IPS-11a (cell line): Measurements from ENCODE around the gene GRIFIN.
"Not testable (repeated sequence)": the region's sequence is repeated elsewhere in the genome, so short reads cannot be mapped to it uniquely, and the experiment has no call there.

Experiments
- H3K4me3 ChIP-seq: one replicate; pipeline ENCODE4 v1.5.1; 2013; ENCODE audit warnings: low read depth, low read length, control low read depth

The GRIFIN gene

DNA sequence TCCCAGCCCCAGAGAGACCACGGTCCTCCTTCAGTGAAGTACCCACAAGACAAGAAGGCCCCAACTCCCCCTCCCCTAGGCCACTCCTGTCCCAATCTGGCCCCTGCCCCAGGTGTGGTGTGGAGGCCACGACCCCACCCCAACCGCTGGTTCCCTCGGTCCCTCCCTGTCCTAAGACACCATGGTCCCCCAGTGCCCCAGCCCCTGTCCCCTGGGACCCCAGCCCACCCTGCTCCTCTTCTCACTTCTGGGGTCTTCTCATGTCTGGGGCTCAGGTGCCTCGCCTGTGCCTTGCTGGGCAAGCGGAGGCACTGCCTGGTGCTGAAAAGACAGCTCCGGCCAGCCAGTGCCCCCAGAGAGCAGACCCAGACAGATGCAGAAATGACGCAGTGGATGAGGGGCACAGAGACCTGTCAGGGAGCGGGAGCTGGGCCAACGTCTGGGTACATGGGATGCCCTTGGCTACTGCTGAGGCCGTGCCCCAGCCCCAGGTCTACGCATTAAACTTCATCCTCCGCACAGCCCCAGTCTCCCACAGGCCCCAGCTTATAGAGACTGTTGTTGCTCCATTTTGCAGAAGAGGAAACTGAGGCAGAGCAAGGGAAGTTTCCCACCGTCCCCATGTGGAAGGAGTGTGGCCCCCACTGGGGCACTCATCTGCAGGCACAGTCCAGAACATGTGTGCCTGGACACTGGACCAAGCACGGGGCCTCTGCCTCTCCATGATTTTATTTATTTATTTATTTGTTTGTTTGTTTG is 14.8 kb downstream of the GRIFIN start:
- H3K4me3 ChIP-seq: no peak overlapping the region

DNA sequence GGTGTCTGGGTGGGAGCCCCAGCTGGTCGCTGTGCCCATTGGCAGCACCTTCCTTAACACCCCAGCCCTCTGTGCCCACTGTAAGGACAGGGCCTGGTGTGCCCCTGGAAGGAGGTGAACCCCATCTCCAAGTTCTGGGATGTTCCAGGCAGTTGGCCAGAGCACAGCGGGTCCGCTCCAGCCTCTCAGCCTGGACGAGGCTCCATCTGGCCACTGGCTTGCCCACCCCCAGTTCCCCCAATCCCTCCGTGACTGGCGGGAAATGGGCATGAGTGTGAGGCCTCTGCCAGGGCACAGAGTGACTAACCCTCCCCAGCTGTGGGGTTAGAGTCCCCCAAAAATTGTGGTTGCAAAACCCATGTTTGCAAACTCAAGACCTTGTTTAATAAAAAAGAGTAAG is 15.6 kb downstream of the GRIFIN start:
- H3K4me3 ChIP-seq: no peak overlapping the region

GRCh38 chr7:2460188-2460587 is 16.0 kb downstream of the GRIFIN start:
- H3K4me3 ChIP-seq: no peak overlapping the region

GRCh38 chr7:2459674-2460073 is 16.5 kb downstream of the GRIFIN start:
- H3K4me3 ChIP-seq: no peak overlapping the region

- not testable (repeated sequence) for H3K4me3 ChIP-seq
These were observed 22.3 kb downstream of the GRIFIN start for GRCh38 chr7:2453849-2454248.

DNA sequence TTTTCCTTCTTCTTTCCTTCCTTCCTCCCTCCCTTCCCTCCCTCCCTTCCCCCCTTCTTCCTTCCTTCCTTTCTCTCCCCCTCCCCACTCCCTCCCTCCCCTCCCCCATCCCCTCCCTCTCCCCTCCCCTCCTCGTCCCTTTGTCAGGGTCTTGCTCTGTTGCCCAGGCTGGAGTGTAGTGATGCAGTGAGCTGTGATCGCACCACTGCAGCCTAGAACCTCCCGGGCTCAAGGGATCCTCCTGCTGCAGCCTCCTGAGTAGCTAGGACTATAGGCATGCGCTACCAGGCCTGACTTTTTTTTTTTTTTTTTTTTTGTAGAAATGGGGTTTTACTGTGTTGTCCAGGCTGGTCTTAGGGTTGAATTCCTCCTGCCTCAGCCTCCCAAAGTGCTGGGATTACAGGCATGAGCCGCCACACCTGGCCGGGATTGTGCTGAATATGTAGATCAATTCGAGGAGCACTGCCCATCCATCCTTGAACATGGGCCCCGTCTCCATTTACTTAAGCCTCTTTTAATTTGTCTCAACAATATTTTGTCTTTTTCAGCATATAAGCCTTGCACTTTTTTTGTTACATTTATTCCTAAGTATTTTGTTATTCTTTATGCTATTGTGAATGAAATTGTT is 23.4 kb downstream of the GRIFIN start:
- no peak overlapping the region for H3K4me3 ChIP-seq

GRCh38 chr7:2452074-2452507 is 24.1 kb downstream of the GRIFIN start:
- no peak overlapping the region for H3K4me3 ChIP-seq

DNA sequence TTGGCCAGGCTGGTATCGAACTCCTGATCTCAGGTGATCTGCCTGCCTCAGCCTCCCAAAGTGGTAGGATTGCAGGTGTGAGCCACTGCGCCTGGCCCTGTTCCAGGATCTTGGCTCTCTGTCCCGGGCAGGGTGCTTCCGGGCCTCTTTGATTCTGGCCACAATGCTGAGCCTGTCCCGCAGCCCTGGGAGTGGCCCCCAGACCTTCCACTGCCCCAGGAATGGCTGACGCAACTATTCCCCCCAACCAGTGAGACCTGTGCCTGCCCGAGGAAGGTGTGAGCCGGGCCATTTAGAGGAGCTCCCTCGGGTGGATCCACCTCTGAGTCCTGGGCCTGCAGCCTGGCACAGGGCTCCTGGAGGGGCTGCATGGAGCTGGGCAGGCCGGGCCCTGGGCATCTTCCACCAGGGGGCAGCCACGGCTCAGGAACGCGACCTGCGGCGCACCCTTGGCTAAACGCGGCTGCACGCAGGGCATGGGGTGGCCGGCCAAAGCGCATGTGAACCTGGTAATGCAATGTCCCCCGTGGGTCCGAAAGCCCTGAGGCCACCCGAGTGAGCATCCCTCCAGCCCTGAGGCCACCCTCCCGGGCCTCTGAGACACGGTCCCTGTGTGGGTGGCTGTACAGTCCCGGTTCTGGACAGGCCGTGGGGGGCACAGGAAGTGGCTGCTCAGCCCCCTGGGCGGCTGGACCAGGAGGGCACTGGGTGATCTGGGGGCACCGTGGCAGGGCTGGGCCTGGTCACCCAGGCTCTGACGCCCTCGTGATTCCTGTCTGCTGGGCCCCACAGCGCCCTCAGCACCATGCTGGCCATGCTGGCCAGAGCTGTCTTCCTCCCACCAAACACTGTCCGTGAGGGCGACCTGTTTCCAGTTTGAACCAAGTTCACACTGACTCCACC is 24.8 kb downstream of the GRIFIN start:
- H3K4me3 ChIP-seq: no peak overlapping the region

DNA sequence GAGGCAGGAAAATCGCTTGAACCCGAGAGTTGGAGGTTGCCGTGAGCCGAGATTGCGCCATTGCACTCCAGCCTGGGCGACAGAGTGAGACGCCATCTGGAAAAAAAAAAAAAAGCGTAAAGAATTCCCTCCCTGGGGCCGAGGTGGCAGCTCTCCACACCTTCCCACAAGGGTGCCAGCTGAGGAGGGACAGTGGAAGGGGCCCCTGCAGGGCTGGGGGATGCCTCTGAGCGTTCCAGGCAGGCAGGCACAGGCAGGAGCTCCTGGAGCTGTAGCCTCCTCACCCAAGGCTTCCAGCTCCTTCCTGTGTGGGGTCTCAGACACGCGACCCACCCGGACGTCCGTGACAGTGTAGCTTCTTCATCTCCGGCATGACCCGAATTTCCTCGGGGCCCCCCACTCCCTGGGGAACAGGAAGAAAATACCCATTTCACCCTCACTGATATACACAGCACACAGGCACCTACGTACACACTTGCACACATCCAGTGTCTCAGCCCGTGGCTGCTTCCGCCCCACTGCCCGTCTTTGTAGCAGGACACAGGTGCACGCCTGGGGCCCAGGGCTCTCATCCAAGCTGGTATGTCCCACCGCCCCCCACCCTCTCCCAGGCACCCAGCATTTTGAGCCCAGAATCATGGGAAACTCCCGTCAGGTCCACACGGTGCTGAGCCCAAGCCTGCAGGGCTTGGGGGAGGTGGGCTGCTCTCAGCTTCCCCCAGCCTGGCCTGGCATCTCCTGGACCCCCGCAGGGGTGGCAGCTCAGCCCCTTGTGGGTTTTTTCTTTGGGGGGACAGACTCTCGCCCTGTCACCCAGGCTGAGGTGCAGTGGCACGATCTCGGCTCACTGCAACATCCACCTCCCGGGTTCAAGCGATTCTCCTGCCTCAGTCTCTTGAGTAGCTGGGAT is 25.7 kb downstream of the GRIFIN start:
- no peak overlapping the region for H3K4me3 ChIP-seq

- no peak overlapping the region for H3K4me3 ChIP-seq
These were observed 29.5 kb downstream of the GRIFIN start for GRCh38 chr7:2446676-2447075.

- no peak overlapping the region for H3K4me3 ChIP-seq
These were observed 30.2 kb downstream of the GRIFIN start for GRCh38 chr7:2445898-2446555.

DNA sequence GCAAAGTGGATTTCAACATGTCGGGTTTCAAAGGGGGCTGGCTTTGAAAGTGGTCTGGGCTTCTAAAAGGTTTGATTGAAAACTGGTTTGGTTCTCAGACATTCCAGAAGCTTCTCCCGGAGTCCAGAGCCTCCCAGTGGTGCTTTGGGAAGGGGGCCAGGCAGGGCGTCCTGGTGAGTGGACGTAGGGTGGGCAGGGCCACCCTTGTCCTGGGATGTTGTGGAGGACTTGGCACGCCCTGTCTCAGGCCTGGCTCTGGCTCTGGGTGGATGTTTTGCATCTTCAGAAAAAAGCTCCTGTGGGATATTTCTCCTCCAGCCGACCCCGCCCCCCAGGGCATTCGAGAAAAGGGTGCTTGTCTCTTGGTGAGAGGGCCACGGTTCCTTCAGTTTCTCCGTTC is 31.2 kb downstream of the GRIFIN start:
- H3K4me3 ChIP-seq: no peak overlapping the region

DNA sequence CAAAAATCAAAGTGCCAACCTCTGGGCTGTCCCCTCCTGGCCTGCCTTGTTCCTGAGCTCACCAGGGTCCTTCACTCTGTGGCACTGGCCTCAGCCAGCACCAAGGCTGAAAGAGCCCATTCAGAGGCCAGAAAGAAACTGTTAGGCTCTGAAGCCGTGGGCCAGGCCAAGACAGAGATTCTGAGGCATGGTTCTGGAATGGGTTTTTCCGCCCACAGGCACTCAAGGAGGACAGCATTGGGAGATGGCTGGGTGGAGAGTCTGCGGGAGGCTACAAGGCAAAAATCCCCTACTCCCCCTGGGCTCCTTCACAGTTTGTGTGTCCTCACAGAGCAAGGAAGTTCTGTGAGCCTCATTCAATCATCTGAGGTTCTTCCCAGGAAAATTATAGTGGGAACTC is 31.7 kb downstream of the GRIFIN start:
- H3K4me3 ChIP-seq: no peak overlapping the region

DNA sequence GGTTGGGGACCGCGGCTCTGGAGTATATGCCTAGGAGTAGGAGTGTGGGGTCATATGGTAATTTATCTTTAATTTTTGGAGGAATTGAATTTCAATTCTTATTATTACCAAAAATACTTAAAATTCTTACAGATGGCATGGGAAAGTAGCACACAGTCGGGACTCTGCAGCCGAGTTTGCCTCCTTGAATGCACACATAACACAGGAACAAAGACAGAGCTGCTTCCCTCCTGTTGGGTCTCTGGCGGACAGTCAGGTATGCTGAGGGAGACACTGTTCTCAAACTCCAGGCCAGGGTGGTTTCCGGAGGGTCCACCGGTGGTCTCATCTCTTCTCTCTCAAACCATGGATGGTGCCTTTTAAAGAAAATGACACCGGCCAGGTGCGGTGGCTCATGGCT is 32.7 kb downstream of the GRIFIN start:
- H3K4me3 ChIP-seq: no peak overlapping the region

DNA sequence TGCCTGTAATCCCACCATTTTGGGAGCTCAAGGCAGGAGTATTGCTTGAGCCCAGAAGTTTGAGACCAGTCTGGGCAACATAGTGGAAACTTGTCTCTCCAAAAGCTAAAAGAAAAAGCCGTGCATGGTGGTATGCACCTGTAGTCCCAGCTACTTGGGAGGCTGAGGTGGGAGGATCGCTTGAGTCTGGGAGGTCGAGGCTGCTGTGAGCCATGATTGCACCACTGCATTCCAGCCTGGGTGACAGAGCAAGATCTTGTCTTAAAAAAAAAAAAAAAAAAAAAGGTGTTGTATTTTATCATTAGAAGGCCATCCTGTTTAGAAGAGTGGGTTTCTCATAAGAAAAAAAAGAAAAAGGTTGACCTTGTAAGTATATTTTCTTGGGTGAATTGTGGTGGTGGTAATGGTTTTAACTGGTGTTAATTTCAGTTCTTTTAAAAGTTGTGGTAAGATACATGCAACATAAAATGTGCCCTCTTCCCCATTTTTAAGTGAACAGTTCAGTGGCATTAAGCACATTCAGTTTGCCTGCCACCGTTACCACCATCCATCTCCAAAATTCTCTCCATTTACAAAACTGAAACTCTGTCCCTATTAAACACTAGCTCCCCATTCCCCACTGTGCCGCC is 34.7 kb downstream of the GRIFIN start:
- H3K4me3 ChIP-seq: no peak overlapping the region

- H3K4me3 ChIP-seq: no peak overlapping the region
These were observed 35.5 kb downstream of the GRIFIN start for GRCh38 chr7:2440608-2441245.

- H3K4me3 ChIP-seq: no peak overlapping the region
These were observed 37.4 kb downstream of the GRIFIN start for GRCh38 chr7:2438775-2439174.

DNA sequence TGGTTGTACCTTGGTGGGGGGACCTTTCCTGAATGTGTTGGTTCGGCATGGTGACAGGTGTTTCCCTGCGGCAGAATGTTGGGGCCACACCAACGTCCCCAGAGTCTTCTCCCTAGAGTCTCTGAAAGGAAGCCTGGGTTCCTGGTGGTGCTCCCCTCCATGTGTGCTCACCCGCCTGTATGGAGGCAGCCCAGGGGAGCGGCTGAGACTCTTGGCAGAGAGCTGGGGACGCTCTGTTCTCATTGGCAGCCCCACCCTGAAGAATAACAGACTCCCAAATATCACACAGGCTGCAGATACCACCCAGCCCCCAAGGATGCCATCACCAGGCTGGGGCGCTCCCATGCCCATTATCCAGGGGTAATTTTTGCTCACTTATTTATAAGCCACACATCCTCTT is 38.0 kb downstream of the GRIFIN start:
- H3K4me3 ChIP-seq: no peak overlapping the region

DNA sequence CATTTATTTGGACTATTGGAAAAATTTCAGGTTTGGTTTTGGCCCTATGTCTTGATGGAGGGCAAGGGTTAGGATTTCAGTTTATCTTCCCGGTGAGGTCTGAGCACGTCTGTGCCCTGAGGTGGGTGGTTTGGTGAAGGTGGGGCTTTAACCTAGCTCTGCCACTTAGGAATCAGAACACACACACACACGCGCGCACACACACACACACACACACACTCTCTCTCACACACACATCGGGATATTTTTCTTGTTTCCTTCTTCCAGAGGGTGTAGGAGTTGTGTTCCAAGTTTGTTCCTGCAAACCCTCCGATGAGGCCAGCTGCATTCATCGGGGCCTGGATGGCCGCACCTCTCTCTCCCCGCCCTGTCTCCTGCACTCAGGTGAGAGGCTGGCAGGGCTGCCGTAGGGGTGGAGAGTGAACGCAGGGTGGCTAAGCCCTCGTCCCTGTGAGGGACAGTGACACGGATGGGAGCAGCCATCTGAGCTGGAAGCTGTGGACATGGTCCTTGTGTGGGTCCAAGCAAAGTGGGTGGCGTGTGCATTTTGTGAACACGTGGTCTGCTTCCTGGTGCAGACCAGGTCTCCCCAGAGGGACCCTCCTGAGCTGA is 38.6 kb downstream of the GRIFIN start:
- no peak overlapping the region for H3K4me3 ChIP-seq
